T-helper 1 cell treated with Interleukin-12 subunit alpha and Interleukin-12 subunit beta and Interleukin-4 antibody, amounts not matched to agents 30 μg/mL and 1 μg/mL, for 36 hours (primary cell): ENCODE measurements around the gene NRP1.

Experiments used
- H3K27ac Mint-ChIP-seq: one replicate; pipeline ENCODE4 v1.8.0; 2021; ENCODE audit warnings: mild to moderate bottlenecking, mixed read lengths
- H3K27me3 Mint-ChIP-seq: one replicate; pipeline ENCODE4 v1.8.0; 2021; ENCODE audit warnings: low read depth, mixed read lengths
- H3K36me3 Mint-ChIP-seq: one replicate; pipeline ENCODE4 v1.8.0; 2021; ENCODE audit warnings: low read depth, mixed read lengths
- H3K4me1 Mint-ChIP-seq: one replicate; pipeline ENCODE4 v1.8.0; 2021; ENCODE audit warnings: low read depth, mixed read lengths
- H3K4me3 Mint-ChIP-seq: one replicate; pipeline ENCODE4 v1.8.0; 2021; ENCODE audit warnings: mild to moderate bottlenecking, moderate library complexity, mixed read lengths
- H3K9me3 Mint-ChIP-seq: one replicate; pipeline ENCODE4 v1.8.0; 2021; ENCODE audit warnings: mixed read lengths

The NRP1 gene

DNA sequence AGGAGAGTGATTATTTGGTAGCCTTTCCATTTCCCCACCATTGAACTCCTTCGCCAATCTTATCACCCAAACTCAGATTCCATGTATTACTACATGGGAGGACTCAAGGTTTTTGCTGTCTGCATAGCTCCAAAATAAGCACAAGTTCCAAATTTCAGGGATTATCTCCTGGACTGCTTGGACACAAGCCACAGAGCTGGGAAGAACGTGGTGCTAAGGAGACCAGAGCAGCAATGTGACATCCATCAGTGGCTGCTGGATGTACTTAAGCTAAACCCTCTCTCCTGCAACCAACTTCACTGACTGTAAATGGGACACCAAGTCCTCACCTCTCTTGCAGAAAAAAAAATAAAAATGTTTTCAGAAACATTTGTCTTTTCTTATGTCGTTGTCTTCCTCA is 56.3 kb downstream of the NRP1 start:
- no peaks in the 10 kb centered on the region for H3K36me3 Mint-ChIP-seq
- H3K9me3 Mint-ChIP-seq: no peaks in the 10 kb centered on the region
- H3K27me3 Mint-ChIP-seq: peaks cover 32% of the 10 kb centered on the region
- H3K4me1 Mint-ChIP-seq: no peaks in the 10 kb centered on the region
- H3K27ac Mint-ChIP-seq: no peak overlapping the region
- H3K4me3 Mint-ChIP-seq: no peak overlapping the region

- Mint-ChIP-seq H3K36me3 (no peaks in the 10 kb centered on the region), H3K27ac (no peak overlapping the region), H3K27me3 (peaks cover 30% of the 10 kb centered on the region), H3K4me1 (no peaks in the 10 kb centered on the region), H3K4me3 (no peak overlapping the region), H3K9me3 (no peaks in the 10 kb centered on the region)
These were observed 57.3 kb downstream of the NRP1 start for GRCh38 chr10:33277135-33277536.

- no peaks in the 10 kb centered on the region for H3K9me3 Mint-ChIP-seq
- H3K27me3 Mint-ChIP-seq: peaks cover 35% of the 10 kb centered on the region
- no peak overlapping the region for H3K27ac Mint-ChIP-seq
- H3K4me3 Mint-ChIP-seq: no peak overlapping the region
- no peaks in the 10 kb centered on the region for H3K36me3 Mint-ChIP-seq
- no peaks in the 10 kb centered on the region for H3K4me1 Mint-ChIP-seq
These were observed 58.1 kb downstream of the NRP1 start for GRCh38 chr10:33276282-33276923.

- H3K4me1 Mint-ChIP-seq: no peaks in the 10 kb centered on the region
- H3K27ac Mint-ChIP-seq: no peak overlapping the region
- peaks cover 43% of the 10 kb centered on the region for H3K27me3 Mint-ChIP-seq
- H3K4me3 Mint-ChIP-seq: no peak overlapping the region
- no peaks in the 10 kb centered on the region for H3K36me3 Mint-ChIP-seq
- no peaks in the 10 kb centered on the region for H3K9me3 Mint-ChIP-seq
These were observed 60.2 kb downstream of the NRP1 start for GRCh38 chr10:33274096-33274785.

DNA sequence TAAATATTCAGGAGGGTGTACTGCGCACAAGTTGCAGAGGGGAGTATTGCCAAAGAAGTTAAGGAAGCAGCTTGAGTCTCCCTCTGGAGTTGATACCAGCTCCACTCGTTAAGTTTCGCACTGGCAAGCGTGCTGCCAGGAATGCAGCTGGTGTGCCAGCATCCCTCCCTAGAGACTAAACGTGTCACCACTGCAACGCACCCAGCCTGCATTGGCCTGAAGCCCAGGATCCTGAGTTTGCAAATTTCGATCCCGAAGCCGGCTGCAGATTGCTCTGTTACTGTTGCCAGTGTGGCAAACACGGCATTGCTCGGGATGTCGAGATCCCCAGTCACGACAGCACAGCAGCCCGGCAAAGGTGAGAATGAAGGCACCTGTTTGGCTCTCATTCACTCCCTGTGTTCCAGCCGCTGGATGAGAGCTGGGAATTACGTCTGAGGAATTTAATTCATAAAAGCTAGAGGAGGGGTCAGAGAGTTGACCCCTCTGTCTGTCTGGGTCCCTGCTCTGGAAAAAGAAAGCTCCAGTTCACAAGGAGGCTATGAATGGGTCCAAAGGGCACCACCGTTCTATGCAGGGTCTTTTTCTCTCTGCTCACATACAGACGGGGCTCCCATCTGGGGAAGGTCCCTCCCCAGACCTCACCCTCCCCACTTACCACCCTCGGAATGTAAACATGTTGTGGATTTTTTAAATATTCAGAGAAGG is 61.0 kb downstream of the NRP1 start:
- H3K27me3 Mint-ChIP-seq: peaks cover 38% of the 10 kb centered on the region
- H3K9me3 Mint-ChIP-seq: no peaks in the 10 kb centered on the region
- H3K27ac Mint-ChIP-seq: no peak overlapping the region
- no peaks in the 10 kb centered on the region for H3K36me3 Mint-ChIP-seq
- H3K4me1 Mint-ChIP-seq: no peaks in the 10 kb centered on the region
- no peak overlapping the region for H3K4me3 Mint-ChIP-seq

DNA sequence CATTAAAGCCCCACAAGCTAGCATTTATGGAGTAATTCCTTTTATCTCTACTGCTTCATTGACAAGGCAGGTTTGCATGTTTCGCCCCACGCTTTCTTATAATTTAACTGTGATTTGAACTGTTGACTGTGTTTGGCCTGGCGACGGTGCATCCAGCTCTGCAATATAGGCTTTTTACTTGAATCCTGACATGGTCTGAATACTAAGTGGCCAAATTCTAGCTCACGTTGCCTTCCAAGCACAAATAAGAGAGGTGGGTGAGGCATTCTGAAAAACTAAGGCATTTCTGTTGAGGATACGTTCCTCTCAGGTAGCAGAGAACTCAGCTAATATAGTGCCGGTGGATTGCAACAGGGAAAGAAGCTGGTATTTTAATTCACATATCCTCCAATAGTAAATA is 61.8 kb downstream of the NRP1 start:
- Mint-ChIP-seq H3K4me3 (no peak overlapping the region), H3K27ac (no peak overlapping the region)

GRCh38 chr10:33271969-33272583 is 62.4 kb downstream of the NRP1 start:
- H3K4me3 Mint-ChIP-seq: no peak overlapping the region
- no peaks in the 10 kb centered on the region for H3K9me3 Mint-ChIP-seq
- no peaks in the 10 kb centered on the region for H3K4me1 Mint-ChIP-seq
- H3K36me3 Mint-ChIP-seq: no peaks in the 10 kb centered on the region
- peaks cover 31% of the 10 kb centered on the region for H3K27me3 Mint-ChIP-seq
- H3K27ac Mint-ChIP-seq: no peak overlapping the region

More for the DNA sequence above, 61.8 kb downstream of the NRP1 start:
- Mint-ChIP-seq H3K36me3 (no peaks in the 10 kb centered on the region), H3K4me1 (no peaks in the 10 kb centered on the region), H3K27me3 (peaks cover 31% of the 10 kb centered on the region), H3K9me3 (no peaks in the 10 kb centered on the region)

- no peak overlapping the region for H3K4me3 Mint-ChIP-seq
These were observed 63.5 kb downstream of the NRP1 start for GRCh38 chr10:33270971-33271370.

GRCh38 chr10:33267708-33268107 is 66.8 kb downstream of the NRP1 start:
- Mint-ChIP-seq H3K27ac (no peak overlapping the region), H3K36me3 (no peaks in the 10 kb centered on the region), H3K27me3 (peaks cover 22% of the 10 kb centered on the region), H3K9me3 (no peaks in the 10 kb centered on the region), H3K4me1 (peaks cover 14% of the 10 kb centered on the region), H3K4me3 (no peak overlapping the region)

More at GRCh38 chr10:33270971-33271370, 63.5 kb downstream of the NRP1 start:
- H3K4me1 Mint-ChIP-seq: peaks cover 2% of the 10 kb centered on the region
- H3K27ac Mint-ChIP-seq: no peak overlapping the region
- H3K36me3 Mint-ChIP-seq: no peaks in the 10 kb centered on the region
- no peaks in the 10 kb centered on the region for H3K9me3 Mint-ChIP-seq
- peaks cover 31% of the 10 kb centered on the region for H3K27me3 Mint-ChIP-seq

DNA sequence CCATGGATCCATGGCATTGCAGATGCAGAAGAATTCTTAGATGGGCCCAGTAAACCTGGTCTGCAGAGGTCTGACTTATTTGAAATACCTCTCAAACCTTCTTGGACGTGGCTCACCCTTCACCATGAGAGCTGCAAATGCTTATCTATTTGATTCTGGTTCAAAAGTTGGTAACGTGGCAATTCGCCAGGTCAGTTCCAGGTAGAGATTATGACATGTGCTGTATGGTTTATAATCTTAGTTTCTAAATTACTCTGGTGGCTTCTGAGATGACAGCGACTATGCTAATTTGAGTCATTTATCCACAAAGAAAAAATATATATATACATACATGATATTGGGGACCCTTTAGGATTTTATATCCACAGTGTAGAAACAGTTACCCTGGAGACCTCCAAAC is 68.8 kb downstream of the NRP1 start:
- H3K4me3 Mint-ChIP-seq: no peak overlapping the region
- peaks cover 14% of the 10 kb centered on the region for H3K4me1 Mint-ChIP-seq
- H3K27me3 Mint-ChIP-seq: peaks cover 13% of the 10 kb centered on the region
- H3K27ac Mint-ChIP-seq: no peak overlapping the region
- no peaks in the 10 kb centered on the region for H3K36me3 Mint-ChIP-seq
- no peaks in the 10 kb centered on the region for H3K9me3 Mint-ChIP-seq

DNA sequence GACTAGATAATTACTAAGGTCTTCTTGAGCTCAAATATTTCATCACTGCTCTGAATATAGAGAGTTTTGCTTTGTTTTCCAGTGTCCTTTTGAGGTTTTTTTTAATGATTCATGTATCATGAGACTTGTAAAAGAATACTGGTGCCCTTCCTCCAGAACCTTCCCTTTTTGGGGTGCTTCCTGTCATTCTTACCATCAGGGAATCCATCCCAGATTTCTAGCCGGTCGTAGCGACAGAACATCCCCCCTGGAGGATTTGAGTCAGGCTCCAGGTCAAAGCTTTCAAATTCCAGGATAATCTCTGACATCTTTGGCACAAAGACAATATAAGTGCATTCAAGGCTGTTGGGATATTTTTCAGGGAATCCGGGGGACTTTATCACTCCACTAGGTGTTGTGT is 71.0 kb downstream of the NRP1 start:
- Mint-ChIP-seq H3K36me3 (no peaks in the 10 kb centered on the region), H3K9me3 (no peaks in the 10 kb centered on the region), H3K27ac (no peak overlapping the region), H3K4me1 (peaks cover 14% of the 10 kb centered on the region), H3K27me3 (peaks cover 19% of the 10 kb centered on the region), H3K4me3 (no peak overlapping the region)

GRCh38 chr10:33262871-33263270 is 71.6 kb downstream of the NRP1 start:
- H3K4me1 Mint-ChIP-seq: peaks cover 14% of the 10 kb centered on the region
- H3K36me3 Mint-ChIP-seq: no peaks in the 10 kb centered on the region
- H3K27ac Mint-ChIP-seq: no peak overlapping the region

GRCh38 chr10:33260403-33261149 is 73.9 kb downstream of the NRP1 start:
- Mint-ChIP-seq H3K27ac (no peak overlapping the region), H3K4me1 (peaks cover 12% of the 10 kb centered on the region), H3K36me3 (no peaks in the 10 kb centered on the region), H3K9me3 (no peaks in the 10 kb centered on the region), H3K27me3 (peaks cover 30% of the 10 kb centered on the region), H3K4me3 (no peak overlapping the region)

More at GRCh38 chr10:33262871-33263270, 71.6 kb downstream of the NRP1 start:
- H3K9me3 Mint-ChIP-seq: no peaks in the 10 kb centered on the region
- H3K27me3 Mint-ChIP-seq: peaks cover 20% of the 10 kb centered on the region
- H3K4me3 Mint-ChIP-seq: no peak overlapping the region

GRCh38 chr10:33258967-33259366 is 75.5 kb downstream of the NRP1 start:
- Mint-ChIP-seq H3K4me3 (no peak overlapping the region), H3K27ac (no peak overlapping the region), H3K27me3 (peaks cover 35% of the 10 kb centered on the region), H3K4me1 (peaks cover 1% of the 10 kb centered on the region), H3K36me3 (no peaks in the 10 kb centered on the region), H3K9me3 (no peaks in the 10 kb centered on the region)
